Dermis blood vessel endothelial cell (primary cell): ENCODE data around the gene DSTYK. TPM values are rescaled to one million over a fixed set of nuclear protein-coding genes. Genes with fewer than 3 reads are reported as not detected.

Source experiments
- DNase-seq: peaks from one replicate; pipeline ENCODE4 v3.0.0; 2010
- total RNA-seq: library from RNA; depleted of rRNA; stranded (reverse); fragments of >200 nt; gene quantifications from 2 replicates; pipeline ENCODE4 v1.2.3, GENCODE V29; 2014

Gene DSTYK
- total RNA-seq, result 14.9 and 15.1 TPM in 2 replicates

GRCh38 chr1:205211169-205211838 lies at the start of gene DSTYK:
TSS of gene DSTYK (minus strand) at chr1:205211702. CDS start at chr1:205211535, 167 bp downstream.
- DNase-seq, result peak; percentile 97

- no peak for DNase-seq
Observed at GRCh38 chr1:205259998-205260397, 48.5 kb upstream of the DSTYK start.

- DNase-seq, result peak; percentile 37
Observed at GRCh38 chr1:205259324-205259832, 47.9 kb upstream of the DSTYK start.

DNA sequence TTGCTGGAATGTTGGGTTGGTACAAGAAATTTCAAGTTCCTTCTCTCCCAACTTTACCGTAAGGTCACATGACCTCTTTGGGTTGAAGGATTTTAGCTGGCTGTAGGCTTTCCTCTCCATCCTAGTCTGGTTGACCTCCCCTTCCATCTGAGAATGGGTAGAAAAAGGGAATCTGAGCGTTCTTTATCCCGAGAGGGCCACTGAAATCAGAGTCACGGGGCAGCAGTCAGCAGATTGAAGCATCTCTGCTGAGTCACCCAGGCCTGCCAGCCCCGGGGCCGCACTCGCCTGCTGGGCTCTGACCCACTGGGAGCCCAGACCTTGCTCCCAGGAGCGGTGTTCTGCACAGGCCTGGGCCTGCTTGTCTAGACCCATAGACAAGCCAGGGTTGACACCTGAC lies 47.2 kb upstream of the DSTYK start:
- DNase-seq, result peak; percentile 33

GRCh38 chr1:205258261-205258691 lies 46.8 kb upstream of the DSTYK start:
- DNase-seq, result no peak

GRCh38 chr1:205257735-205258134 lies 46.2 kb upstream of the DSTYK start:
- no peak for DNase-seq

- DNase-seq, result no peak
Observed at GRCh38 chr1:205256951-205257625, 45.6 kb upstream of the DSTYK start.

- DNase-seq, result peak; percentile 92
Observed at GRCh38 chr1:205255941-205256780, 44.7 kb upstream of the DSTYK start.

DNA sequence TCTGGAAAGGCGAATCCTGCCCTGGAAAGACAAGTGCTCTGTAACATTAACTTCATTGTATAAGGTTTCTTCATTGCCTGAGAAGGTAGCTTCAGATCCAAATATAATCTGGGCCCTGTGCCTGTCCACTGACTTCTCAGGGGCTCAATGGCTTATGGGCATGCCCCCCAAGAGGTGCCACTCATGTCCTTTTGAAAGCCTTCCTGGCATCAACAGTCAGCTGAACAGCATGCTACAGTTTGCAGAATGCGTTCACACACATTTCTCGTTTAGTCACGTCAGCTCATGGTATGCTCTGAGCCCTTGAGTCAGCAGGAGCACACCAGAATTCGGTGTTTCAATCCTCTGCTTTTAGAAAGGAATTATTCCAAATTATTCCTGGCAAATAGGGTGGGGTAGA lies 40.1 kb upstream of the DSTYK start:
- DNase-seq, result no peak

- DNase-seq, result no peak
Observed at GRCh38 chr1:205250699-205251098, 39.2 kb upstream of the DSTYK start.

DNA sequence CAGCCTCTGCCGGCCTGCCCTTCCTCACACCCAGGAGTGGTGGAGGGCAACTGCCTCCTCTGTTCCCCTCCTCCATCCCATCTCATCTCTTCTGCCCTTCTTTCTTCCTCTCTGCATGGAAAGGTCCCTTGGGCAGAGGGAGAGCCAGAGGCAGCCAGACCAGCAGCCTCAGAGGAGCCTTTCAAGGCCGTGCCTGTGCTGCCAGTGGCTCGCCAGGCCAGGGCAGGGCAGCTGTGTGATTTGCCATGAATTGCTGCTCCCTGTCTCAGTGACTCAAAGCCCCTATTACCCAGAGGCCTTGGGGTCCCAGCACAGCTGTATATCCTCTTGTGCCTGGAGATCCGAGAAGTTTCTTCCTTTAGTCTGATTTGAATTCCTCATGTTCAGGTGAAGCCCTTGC lies 38.1 kb upstream of the DSTYK start:
- DNase-seq, result no peak

GRCh38 chr1:205248793-205249601 lies 37.5 kb upstream of the DSTYK start:
- peak; percentile 33 for DNase-seq

DNA sequence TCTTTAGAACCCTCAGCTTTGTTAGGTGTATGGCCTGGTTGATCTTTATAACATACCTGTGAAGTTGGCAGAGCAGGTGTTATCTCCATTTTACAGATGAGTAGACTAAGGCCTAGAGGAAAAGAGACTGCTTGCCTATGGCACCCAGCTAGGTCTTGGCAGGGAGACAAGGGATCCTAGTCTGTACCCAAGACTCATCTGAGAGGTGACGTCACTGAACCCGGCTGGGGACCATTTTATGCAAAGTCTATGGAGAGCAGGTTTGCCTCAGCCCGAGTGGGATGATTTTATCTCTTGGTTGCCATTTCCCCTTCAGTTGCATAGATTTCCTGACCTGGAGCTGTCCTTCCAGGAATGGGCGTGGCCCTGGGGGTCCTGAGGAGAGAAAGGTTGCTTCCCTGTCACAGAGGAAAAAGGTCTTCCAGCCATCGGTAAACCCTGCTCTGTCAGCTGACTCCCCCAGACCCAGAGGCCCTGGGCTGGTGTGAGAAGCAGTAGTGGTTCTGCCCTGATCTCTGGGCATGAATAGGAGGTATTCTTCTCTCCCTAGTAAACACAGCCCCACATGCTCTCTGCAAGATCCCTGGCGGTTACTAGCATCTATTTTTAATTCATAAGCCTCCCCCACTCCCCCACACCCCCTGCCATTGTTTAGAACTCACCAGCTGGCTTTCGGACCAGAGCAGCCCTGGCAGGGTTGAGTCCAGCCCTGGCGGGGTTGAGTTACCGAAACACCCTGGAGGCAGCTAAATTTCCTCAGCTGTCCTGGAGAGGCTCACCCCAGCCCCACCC lies 35.8 kb upstream of the DSTYK start:
- DNase-seq, result no peak

DNA sequence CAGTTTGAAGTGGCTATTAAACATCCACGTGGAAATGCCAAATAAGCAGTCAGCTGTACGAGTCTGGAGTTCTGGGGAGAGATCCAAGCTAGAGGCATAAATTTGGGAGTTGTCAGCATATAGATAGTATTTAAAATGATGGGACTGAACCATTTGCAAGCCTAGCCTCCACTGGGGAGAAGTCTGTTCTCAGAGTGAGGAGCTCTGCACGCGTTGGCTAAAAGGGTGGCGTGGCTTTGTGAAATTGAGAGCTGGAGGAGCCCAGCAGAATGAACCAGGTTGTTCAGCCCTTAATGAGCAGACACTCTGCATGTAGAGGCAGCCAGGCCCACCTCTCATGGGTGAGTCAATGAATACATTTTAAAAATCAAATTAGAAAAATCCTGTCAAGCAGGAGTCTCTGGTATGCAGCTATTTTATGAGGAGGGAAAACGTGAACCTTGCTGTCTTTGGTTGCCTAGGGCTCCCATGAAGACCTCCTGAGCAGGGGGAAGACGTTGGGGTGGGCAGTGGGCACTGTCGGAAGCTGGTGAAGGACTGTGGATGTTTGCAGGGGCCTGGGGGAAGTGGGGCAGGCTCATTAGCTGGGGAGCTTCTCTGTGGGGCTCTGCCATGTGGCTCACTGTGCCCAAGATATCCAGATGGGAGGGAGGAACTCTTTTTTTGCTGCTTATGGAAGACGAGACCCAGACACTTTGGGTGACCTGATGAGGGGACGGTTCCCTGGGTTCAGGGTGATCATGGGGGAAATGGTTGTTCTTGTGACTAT lies 35.0 kb upstream of the DSTYK start:
- no peak for DNase-seq

DNA sequence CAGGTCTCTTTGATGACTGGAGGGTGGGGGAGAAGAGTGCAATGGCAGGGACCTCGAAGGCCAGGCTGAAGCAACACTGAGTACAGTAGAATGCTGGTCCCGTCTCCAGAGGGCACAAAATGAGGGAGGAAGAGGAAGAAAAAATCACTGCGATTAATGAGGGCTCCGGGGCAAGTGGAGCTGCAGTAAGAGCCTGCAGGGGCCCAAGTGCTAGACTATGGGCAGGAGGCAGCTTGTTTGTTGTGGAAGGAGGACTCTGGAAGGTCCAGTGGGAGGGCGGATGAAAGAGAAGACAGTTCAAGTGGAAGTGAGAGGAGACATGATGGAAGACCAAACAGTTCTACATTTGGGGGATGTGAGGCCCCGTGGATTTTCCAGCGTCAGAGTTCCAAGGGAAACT lies 33.6 kb upstream of the DSTYK start:
- no peak for DNase-seq

GRCh38 chr1:205244384-205244783 lies 32.9 kb upstream of the DSTYK start:
- DNase-seq, result no peak

- no peak for DNase-seq
Observed at GRCh38 chr1:205243350-205244191, 32.1 kb upstream of the DSTYK start.

DNA sequence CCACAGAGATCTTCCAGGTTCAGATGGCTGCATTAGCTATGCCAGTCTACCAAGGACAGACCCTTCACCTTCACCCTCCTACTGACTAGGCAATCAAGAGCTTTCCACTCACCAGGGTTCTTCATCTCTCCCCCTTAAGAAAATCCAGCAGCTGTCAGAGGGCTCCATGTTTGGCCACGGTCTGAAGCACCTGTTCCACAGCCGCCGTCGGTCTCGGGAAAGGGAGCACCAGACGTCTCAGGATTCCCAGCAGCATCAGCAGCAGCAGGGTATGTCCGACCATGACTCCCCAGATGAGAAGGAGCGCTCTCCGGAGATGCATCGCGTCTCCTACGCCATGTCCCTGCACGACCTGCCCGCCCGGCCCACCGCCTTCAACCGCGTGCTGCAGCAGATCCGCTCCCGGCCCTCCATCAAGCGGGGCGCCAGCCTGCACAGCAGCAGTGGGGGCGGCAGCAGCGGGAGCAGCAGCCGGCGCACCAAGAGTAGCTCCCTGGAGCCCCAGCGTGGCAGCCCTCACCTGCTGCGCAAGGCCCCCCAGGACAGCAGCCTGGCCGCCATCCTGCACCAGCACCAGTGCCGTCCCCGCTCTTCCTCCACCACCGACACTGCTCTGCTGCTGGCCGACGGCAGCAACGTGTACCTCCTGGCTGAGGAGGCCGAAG lies 30.0 kb upstream of the DSTYK start:
- no peak for DNase-seq

- DNase-seq, result no peak
Observed at GRCh38 chr1:205240569-205240968, 29.1 kb upstream of the DSTYK start.
